Right ventricle myocardium inferior (tissue), 1 donor: Measurements from ENCODE around the gene MGLL. TPM values are rescaled to one million over a fixed set of nuclear protein-coding genes. Genes with fewer than 3 reads are reported as not detected.
"Not testable (repeated sequence)": the region's sequence is repeated elsewhere in the genome, so short reads cannot be mapped to it uniquely, and the experiment has no call there.

Experiments
- ATAC-seq: fragments of 200-7000 bp; cut with Tn5 transposase; one replicate; pipeline ENCODE4 v1.9.1; 2020; ENCODE audit warnings: mild to moderate bottlenecking, moderate library complexity
- DNase-seq: peaks from one replicate; pipeline ENCODE4 v3.0.0; 2021; ENCODE audit errors: missing footprints
- intact Hi-C: fragments of 100-400 bp; cut with DNase I; formaldehyde crosslinking; loops from one replicate; pipeline ENCODE4 v1.11.0; 2022
- total RNA-seq: library from RNA; stranded (reverse); fragmentation: NEBNext Ultra II Directional; extraction: Animal tissue kit (Norgen Biotek cat#: 25700); gene quantifications from one replicate; pipeline ENCODE4 v1.2.1, GENCODE V29; 2021
- donor health status: DM: no; HTN: yes; CAD: no; lungs with severe emphysema.

Gene MGLL
- total RNA-seq, 1 donor from 2014 or later = 74.1 TPM

DNA sequence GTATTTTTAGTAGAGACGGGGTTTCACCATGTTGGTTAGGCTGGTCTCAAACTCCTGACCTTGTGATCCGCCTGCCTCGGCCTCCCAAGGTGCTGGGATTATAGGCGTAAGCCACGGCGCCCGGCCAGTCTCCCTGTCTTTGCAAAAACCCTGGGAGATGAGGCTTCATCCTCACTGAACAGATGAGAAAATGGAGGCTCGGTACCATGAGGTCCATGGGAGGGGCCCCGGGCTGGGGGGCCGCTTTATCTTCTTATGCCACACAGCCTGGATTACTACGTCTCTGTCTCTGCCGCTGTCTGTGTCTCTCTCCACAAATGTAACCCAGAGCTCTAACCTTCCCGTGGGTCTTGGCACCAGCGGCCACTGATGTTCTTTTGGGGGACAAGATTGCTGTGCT is 110.4 kb downstream of the MGLL start:
- intact Hi-C loops = no loop called here
- DNase-seq (no peak), ATAC-seq (no peak)

DNA sequence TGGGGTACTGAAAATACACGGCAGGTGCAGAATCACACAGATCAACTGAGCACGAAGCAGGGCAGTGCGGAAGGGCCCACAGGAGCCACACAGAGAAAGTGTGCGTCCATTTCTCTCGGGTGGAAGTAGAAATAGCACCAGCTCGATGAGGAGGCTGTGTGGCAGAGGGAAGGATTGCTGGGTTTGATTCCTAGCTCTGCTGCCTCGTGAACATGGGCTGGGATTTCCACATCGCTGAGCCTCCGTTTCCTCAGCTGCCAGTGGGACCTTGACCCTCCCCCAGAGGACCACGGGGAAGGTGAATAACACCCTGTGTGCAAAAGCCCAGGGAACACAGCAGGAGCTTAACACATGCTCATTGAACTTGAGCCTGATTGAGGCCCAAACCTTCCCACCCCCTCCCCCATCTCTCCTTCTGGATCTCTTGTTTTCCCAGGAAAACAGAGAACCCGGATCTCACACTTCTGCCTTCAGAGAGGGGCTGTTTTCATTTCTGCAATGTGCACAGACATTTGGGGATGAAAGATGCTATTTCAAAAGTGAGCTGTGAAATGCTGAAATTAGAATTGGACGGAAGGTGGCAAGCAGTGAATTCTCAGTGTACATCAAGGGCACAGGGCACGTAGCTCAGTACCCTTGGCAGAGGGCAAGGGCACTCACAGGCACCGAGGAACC is 111.2 kb downstream of the MGLL start:
- ATAC-seq (no peak), DNase-seq (no peak)
- intact Hi-C loops = no loop called here

DNA sequence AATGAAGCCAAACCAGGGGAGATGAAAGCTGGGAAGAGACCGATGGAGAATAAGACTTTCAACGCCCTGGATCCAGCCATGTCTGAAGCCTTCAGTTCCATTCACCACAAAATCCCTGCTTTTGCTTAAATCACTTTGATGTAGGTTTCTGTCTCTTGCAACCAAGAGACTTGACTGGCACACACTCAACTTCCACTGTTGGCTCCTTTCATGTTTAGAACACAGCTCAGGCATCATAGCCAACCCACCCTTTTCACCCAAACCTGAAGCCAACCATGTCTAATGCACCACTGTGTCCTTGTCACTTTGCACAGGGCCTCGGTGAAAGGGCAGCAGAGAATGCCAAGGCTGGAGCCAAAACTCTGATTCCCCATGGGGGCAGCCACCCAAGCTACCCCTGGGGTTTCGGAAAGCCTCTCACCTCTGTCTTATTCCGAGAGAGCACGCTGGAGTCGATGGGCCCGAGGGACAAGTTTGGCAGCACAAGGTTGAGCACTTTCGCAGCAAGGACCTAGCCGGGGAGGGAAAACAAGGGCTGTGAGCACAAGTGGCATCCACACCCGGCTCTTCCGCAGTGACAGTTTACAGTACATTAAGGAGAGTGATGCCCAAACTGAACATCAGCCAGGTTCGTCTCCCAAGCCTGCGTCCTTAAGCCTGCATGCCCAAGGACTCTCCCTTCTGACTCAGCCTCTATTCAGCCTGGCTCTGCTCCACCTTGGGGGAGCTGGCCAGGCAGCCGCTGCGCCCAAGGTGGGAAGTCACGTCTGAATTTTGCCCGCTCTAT is 112.0 kb downstream of the MGLL start:
- ATAC-seq (no peak), DNase-seq (no peak)
- intact Hi-C loops = no loop called here

DNA sequence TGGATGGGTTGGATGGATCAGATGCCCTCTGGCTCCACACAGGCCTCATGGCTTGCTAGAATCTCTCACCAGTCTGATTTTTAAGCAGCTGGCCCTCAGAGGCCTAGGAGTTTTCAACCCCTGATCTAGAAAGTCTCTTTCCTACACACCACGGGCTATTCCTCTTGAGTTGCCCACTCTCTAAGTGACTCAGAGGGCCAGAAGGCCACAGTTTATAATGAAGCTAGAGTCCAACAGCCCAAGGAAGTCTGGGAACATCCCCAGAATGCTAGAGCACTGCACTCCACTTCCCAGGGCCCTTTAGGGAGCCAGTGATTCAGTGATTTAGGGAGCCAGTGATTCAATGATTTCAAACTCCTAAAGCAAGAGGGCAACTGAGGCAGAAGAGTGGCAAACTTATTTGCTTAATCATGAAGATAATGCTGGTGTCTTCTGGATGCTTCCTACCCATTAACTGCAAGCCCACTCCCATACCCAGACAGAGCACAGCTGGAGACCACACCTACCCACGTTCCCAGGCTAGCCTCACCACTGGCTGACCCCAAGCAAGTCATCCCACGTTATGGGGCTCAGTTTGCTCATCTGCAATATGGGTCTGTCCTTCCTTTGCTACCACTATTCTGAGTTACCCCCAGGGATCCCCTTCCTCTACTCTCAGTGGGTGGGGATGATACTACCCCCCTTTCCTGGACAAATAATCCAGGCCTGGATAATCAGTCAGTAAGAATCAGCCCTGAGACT is 112.8 kb downstream of the MGLL start:
- intact Hi-C loops = no loop called here
- DNase-seq (no peak), ATAC-seq (no peak)

DNA sequence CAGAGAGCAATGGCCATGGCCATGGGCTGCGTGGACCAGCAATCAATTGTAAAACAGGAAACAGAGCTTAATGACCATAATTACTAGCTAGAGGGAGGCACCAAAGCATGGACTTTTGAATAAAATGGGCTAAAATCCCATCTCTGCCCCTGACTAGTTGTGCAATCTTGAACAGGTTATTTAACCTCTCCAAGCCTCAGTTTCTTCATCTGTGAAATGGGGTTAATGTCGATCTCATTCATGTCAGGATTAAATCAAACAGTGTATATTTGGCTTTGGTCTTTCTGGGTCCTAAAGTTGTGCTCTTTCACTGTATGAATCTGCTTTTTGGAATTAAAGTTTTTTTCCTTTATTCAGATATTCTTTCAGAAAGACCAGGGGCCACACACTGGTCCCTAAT is 113.5 kb downstream of the MGLL start:
- intact Hi-C loops = no loop called here
- DNase-seq (no peak), ATAC-seq (no peak)

DNA sequence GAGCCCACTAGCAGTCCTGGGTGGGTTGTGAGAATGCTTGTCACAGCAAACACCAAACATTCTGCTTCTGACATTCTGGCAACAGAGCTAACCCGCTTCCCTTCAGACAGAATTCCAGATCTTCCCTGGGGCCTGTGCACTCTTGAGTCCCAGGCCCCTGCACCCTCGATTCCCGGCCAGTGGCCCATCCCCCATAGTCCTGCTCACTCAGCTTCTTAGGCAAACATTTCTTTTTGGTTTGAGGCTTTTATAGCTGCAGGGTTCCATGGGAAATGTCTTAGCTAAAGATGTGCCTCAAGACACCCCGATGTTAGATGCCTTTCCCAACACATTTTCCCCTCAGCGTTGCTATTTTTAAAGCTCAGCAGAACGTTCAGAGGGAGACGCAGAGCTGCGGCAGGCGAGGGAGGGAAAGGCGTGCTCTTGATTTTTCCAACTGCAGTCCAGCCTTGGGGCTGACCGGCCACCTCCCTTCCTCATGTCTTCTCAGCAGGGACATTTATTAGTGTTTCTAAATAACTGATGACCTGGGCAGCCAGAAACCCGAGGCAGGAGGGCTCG is 114.4 kb downstream of the MGLL start:
- ATAC-seq = peak; percentile 40
- intact Hi-C loops = no loop called here
- no peak for DNase-seq

DNA sequence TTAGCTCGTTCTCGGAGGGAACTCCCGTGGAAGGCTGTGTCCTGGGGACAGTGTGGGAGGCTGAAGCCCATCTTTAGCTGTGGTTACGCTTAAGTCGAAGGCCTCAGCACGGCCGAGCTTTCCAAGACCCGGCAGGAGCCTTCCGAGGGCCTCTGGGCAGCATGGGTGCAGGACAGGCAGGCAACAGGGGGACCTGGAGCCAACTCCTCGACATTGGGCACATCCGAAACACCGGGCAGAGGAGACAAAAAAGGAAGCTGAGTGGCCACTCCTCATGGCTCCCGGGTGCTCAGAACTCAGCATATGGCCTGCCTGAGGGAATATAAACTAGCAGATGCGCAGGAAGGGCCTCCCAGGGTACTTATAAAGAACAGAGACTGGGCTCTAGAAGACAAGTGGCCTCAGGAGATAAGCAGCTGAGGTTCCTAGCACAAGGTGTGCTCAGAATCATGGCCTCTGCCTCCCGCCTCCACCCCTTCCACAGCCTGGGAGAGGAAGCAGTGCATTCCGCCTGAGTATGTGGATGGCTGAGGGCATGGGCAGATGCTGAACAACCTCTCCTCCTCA is 115.4 kb downstream of the MGLL start:
- intact Hi-C loops = no loop called here

DNA sequence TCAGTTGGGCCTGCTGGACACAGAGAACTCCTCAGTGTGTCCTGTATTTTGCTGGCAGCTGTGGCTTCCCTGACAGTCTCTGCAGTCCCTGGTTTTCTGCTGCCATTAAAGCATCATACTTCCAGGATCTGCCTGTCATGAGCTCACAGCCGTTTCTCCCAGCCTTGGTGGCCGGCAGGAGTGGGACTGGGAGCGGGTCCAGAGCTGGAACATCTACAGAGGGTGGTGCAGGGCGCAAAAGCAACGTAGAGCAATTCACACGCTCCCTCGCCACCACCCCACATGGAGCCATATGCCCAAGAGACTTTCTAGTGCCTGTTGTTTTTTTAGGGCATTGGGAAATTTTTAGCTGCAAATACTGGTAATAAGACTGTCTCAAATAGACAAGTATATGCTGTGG is 116.0 kb downstream of the MGLL start:
- ATAC-seq = peak; percentile 70
- intact Hi-C loops = no loop called here
- no peak for DNase-seq

More for the DNA sequence above, 115.4 kb downstream of the MGLL start:
- ATAC-seq (no peak), DNase-seq (no peak)

DNA sequence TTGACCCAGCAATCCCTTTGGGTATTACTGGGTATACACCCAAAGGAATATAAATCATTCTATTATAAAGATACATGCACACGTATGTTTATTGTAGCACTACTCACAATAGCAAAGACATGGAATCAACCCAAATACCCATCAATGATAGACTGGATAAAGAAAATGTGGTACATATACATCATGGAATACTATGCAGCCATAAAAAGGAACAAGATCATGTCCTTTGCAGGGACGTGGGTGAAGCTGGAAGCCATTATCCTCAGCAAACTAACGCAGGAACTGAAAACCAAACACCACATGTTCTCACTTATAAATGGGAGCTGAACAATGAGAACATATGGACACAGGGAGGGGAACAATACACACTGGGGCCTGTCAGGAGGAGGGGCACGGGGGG is 117.5 kb downstream of the MGLL start:
- intact Hi-C loops, ATAC-seq, DNase-seq: not testable (repeated sequence)

DNA sequence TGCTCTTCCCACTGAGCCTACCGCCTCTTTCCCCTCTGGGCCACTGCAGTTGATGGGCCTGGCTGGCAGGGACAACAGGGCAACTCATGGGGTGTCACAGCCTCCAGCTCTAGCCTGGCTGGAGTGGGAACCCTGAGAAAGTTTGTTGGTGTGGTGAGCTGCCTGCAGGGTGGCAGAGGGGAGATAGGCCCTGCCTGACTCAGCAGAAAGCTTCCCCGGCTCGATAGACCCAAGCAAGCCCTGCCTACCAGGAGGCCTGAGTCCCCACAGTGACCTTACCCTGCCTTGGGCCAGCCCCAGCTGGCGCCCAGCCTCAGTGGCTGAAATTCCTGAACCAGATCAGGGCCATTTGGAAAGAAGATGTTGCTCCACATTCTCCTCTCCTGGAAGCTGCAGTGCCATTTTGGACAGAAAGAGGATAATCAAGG is 120.2 kb downstream of the MGLL start:
- intact Hi-C loops = no loop called here
- ATAC-seq (no peak), DNase-seq (no peak)

DNA sequence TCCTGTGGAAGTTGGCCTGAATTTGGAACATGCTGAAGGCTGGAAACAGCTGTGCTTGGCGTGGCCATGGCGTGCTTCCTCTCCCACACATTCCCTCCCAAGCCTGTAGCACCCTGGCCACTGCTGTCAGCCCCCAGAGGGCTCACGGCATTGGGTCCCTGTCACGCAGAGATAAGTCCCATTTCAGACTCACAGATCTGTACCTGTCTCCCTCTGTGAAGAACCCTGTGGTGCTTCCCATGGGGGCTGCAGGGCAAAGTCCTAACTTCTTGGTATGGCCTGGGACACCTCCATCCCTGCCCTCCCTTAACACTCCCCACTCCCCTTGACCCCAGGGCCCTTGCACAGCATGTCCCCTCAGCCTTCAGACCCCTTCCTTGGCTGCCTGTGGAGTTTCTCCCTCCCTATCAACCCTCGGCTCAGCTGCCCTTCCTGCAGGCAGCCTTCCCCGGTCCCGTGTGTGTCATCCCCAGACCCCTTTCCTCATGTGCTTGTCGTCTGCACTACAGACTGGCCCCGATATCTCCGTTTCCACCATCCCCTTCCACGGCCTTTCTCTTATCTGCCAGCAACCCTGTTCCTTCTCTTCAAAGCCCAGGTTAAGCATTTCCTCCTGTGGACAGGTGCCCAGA is 120.9 kb downstream of the MGLL start:
- peak; percentile 83 for DNase-seq
- intact Hi-C loops = no loop called here
- no peak for ATAC-seq

DNA sequence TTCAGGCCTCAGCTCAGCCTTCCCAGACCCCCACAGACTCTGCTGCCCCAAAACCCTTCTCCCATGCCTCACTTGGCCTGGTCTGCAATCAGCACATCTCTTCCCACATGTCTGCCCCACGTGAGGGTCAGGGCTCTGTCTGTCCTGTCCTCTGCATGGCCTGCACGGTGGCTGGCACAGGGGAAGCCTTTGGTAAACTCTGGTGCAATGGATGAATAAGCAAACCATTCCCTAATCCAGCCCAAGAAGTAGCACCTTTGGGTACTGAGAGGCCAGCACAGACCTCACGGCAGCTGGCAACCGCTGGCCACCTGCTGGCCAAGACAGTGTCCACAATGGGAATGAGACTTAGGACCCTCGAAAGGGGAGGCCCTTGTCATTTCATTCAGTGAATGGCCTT is 121.9 kb downstream of the MGLL start:
- ATAC-seq (no peak), DNase-seq (no peak)
- intact Hi-C loops = no loop called here

DNA sequence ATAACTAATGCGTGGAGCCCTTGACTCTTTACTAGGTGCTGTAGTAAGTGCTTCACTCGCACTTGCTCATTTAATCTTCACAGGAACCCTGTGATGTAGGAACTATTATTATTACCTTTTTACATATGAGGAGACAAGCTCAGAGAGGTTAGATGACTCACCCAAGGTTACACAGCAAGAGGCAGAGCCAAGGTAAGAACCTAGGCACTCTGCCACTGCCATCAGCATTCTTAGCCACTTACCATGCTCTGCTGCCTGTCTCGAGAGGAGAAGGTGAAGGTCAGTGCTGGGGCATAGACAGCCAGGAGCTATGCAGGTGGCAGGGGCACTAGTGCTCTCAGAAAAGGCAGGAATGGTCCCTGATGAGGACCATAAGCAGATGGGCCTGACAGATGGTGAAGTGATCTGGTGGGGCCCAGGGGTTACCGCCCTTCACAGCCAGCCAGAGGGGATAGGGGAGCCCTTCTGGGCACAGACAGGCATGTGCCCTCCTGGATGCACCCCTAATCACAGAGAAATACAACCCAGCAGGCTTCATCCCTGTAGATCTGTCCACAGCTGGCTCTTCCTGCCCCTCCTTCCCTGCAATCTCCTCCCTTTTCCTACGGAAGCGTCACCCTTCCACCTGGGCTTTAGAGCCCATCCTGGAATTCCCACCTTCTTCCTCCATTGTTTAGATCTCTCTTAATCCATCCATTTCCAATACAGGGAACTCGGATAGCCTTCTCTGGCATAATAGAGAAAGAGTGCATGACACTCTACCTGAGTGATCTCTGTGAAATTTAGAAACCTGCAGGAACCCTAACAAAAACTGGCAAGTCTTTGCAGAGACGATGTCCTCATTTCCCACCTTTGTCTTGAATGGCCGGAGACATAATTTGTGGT is 122.7 kb downstream of the MGLL start:
- ATAC-seq (no peak), DNase-seq (no peak)
- intact Hi-C loops = no loop called here

DNA sequence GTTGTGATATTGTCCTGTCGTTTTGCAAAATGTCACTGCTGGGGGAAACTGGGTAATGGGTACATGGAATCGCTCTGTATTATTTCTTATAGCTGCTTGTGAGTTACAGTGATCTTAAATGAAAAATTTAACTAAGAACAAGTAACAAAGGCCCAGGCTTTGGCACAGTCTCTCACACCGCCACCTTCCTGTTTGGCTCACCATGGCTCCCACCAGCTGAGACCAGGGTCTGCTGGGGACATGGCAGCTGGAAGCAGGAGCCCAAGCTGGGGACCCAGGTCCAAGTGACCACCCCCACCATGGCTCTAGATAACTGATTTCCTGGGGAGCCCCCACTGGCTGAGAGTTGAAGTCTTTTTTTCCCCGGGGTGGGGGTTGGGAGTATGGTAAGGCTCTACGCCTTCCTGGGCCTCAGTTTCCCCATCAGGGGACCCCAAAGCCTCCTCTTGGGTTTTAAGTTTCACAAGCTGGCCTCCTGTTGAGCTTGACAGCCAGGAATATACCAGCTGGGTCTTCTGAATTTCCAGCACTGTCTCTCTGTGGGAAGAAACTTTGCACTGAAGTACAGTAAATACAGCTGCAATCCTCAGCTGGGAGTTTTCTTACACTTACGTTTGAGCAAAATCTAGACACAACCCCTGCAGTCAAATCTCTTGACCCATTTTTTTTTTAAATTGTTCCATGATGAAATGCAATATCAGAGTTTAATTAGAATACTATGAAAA is 123.5 kb downstream of the MGLL start:
- DNase-seq = no peak
- ATAC-seq = no peak
- intact Hi-C loops = no loop called here

DNA sequence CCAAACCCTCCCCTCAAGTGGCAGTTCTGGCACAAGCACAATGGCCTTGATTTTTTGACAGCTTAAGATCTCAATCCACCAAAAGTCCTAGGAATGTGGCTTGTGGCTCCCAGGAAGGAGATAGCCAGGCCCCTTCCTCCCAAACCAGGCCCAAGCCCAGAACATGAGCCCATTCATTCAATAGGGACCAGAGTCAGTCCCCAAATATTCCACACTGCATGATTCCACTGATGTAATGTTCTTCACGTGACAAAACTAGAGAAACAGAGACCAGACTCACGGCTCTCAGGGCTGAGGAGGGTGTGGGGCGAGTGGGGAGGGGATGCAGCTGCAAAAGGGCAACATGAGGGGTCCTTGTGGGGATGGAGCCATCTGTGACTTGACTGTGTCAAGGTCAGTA is 124.0 kb downstream of the MGLL start:
- no peak for ATAC-seq
- intact Hi-C loops = no loop called here
- no peak for DNase-seq

DNA sequence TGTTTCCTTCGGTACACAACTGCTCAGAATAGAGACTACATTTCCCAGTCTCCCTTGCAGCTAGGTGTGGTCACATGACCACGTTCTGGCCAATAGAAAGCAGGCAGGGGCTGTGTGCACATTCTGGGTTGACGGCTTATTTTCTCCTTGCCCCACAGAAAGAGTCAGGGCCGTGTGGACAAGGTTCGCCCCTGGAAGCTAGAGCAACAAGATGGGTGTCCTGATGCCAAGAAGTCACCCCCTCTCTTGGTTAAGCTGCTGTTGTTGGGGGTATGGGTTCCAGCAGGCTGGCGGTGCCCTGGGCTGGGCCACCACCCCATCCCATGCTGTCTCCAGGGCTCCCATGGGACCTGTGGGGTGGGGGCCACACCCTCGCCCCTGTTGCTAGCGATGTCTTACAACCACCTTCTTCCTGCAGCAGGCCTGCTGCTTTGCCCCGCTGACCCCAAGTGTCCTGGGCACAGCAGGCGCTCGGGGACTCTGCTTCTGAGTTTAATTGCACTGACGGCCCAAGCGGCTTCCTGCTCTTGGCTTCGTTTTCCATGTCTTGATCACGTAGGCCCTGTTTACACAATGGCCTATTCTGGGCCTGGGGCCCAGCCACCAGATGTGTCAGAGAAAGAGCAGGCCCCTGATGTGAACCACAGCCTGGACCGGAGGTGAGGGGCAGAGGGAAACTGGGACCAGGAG is 124.6 kb downstream of the MGLL start:
- DNase-seq (peak; percentile 94), ATAC-seq (peak; percentile 68)
- intact Hi-C loops = loop anchor here (2.0 kb wide), 2 partner anchors 49 to 119 kb away; no protein-coding TSS in a partner anchor
